ENCODE data around the gene PPP3R1. TPM values are rescaled to one million over a fixed set of nuclear protein-coding genes. Genes with fewer than 3 reads are reported as not detected.

PPP3R1 gene
- total and polyA plus RNA-seq, 9 of the 15 experiments (the other 6 are each of a cell fraction or from before 2014, with no cell fraction given), result 3.7 to 70.0 (median 24.8) TPM

GRCh38 chr2:68157002-68157401 is 95.3 kb downstream of the PPP3R1 start (continued):
- no peak for TF ChIP-seq KDM4B (IDR thresholded peaks at IDR 0.05; ENCODE audit: borderline replicate concordance in 2 of 2, low read depth in 1 of 2)
- no peak for TF ChIP-seq SRSF7 (optimal IDR thresholded peaks at IDR 0.05; ENCODE audit: low read depth, low read length)
- TF ChIP-seq, protein P1, sequence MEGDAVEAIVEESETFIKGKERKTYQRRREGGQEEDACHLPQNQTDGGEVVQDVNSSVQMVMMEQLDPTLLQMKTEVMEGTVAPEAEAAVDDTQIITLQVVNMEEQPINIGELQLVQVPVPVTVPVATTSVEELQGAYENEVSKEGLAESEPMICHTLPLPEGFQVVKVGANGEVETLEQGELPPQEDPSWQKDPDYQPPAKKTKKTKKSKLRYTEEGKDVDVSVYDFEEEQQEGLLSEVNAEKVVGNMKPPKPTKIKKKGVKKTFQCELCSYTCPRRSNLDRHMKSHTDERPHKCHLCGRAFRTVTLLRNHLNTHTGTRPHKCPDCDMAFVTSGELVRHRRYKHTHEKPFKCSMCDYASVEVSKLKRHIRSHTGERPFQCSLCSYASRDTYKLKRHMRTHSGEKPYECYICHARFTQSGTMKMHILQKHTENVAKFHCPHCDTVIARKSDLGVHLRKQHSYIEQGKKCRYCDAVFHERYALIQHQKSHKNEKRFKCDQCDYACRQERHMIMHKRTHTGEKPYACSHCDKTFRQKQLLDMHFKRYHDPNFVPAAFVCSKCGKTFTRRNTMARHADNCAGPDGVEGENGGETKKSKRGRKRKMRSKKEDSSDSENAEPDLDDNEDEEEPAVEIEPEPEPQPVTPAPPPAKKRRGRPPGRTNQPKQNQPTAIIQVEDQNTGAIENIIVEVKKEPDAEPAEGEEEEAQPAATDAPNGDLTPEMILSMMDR (IDR thresholded peaks at IDR 0.05 in 2 of 3, conservative IDR thresholded peaks at IDR 0.05 in 1 of 3; ENCODE audit: insufficient read depth in 2 of 3, low read depth in 1 of 3, low read length in 3 of 3), result no peak; a peak in 1 of 6 replicates
- TF ChIP-seq PBX2 (CRISPR knock-in tag; IDR thresholded peaks at IDR 0.05; ENCODE audit: low read depth), result no peak
- 0 out of 2 replicates have a peak, but pooled peaks have one; percentile 5 for TF ChIP-seq PBX2 (tag; conservative IDR thresholded peaks at IDR 0.05; ENCODE audit: low read depth)
- peak; percentile 71 for TF ChIP-seq ZBTB17 (CRISPR knock-in tag; IDR thresholded peaks at IDR 0.05)
- TF ChIP-seq TAF15 (IDR thresholded peaks at IDR 0.05; ENCODE audit: low read depth, low read length), result no peak
- TF ChIP-seq ETV1 (tag; conservative IDR thresholded peaks at IDR 0.05; ENCODE audit: low read depth), result no peak
- TF ChIP-seq, protein P2, sequence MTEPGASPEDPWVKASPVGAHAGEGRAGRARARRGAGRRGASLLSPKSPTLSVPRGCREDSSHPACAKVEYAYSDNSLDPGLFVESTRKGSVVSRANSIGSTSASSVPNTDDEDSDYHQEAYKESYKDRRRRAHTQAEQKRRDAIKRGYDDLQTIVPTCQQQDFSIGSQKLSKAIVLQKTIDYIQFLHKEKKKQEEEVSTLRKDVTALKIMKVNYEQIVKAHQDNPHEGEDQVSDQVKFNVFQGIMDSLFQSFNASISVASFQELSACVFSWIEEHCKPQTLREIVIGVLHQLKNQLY (CRISPR knock-in tag; conservative IDR thresholded peaks at IDR 0.05), result no peak
- TF ChIP-seq ZNF511 (CRISPR knock-in tag; IDR thresholded peaks at IDR 0.05), result 0 out of 2 replicates have a peak, but pooled peaks have one; percentile 15
- no peak for TF ChIP-seq KDM1A (IDR thresholded peaks at IDR 0.05)
- TF ChIP-seq AFF1 (IDR thresholded peaks at IDR 0.05; ENCODE audit: low read depth in 1 of 2, partially characterized antibody in 2 of 2), result peak in 1 of 2 experiments; percentile 20
- no peak for TF ChIP-seq SLC30A9 (CRISPR knock-in tag; IDR thresholded peaks at IDR 0.05)
- peak; percentile 31 for TF ChIP-seq CHD1 (IDR thresholded peaks at IDR 0.05; ENCODE audit: low read length)

Data from K562 (cell line).